H1 (cell line): ENCODE measurements around the gene EOLA1. TPM values are rescaled to one million over a fixed set of nuclear protein-coding genes. Genes with fewer than 3 reads are reported as not detected.
A peak's percentile ranks its signal among the peaks of the same experiment; 100 is the strongest.

ENCODE experiments used
- CTCF ChIA-PET: fragments of 300-600 bp; sonication (Branson Sonifier 250); formaldehyde crosslinking; loops from one replicate; lab custom pipeline; 2021; ENCODE audit not compliant: partially characterized antibody; lab: Charles Lee
- POLR2A ChIA-PET: fragments of 300-600 bp; sonication (Branson Sonifier 250); formaldehyde crosslinking; loops from one replicate; lab custom pipeline; 2021; ENCODE audit warnings: inconsistent platforms; ENCODE audit not compliant: partially characterized antibody; lab: Charles Lee
- DNase-seq, 2 experiments: peaks; one replicate each; pipeline versions ENCODE4 v3.0.0 to v3.0.0-alpha.2; 2010 to 2022; ENCODE audit warnings: low spot score in 2 of 2, low read depth in 1 of 2, mixed read lengths in 1 of 2
- FAIRE-seq: peaks from 2 replicates; lab custom pipeline; 2011; peaks lifted over from hg19 to GRCh38; lab: Jason Lieb, UNC
- H2AFZ ChIP-seq: 2 replicates; pipeline ENCODE4 v1.8.1; 2012; ENCODE audit warnings: low read length, inconsistent platforms
- H2AK5ac ChIP-seq: 2 replicates; pipeline ENCODE4 v1.6.1; 2013; ENCODE audit warnings: low read depth, low read length
- H2BK120ac ChIP-seq: replicated peaks from 2 replicates; pipeline ENCODE3; 2013; ENCODE audit warnings: low read depth, low read length, inconsistent platforms
- H2BK12ac ChIP-seq: 2 replicates; pipeline ENCODE4 v1.6.1; 2013; ENCODE audit warnings: low read depth, low read length
- H2BK15ac ChIP-seq: 2 replicates; pipeline ENCODE4 v1.6.1; 2013; ENCODE audit warnings: low read length
- H2BK20ac ChIP-seq: 2 replicates; pipeline ENCODE4 v1.6.1; 2013; ENCODE audit warnings: low read length
- H2BK5ac ChIP-seq: 2 replicates; pipeline ENCODE4 v1.6.1; 2013; ENCODE audit warnings: low read depth, low read length
- H3K14ac ChIP-seq: 2 replicates; pipeline ENCODE4 v1.6.1; 2013; ENCODE audit warnings: inconsistent platforms; ENCODE audit not compliant: insufficient read length
- H3K18ac ChIP-seq: 2 replicates; pipeline ENCODE4 v1.6.1; 2013; ENCODE audit warnings: low read length; ENCODE audit errors: extremely low read depth
- H3K23ac ChIP-seq: 2 replicates; pipeline ENCODE4 v1.6.1; 2013; ENCODE audit warnings: inconsistent platforms; ENCODE audit not compliant: insufficient read length
- H3K23me2 ChIP-seq: 2 replicates; pipeline ENCODE4 v1.6.1; 2013; ENCODE audit warnings: low read depth, low read length
- H3K27ac ChIP-seq: 2 replicates; pipeline ENCODE4 v1.6.1; 2011; ENCODE audit warnings: low read depth, low read length, inconsistent platforms
- H3K27me3 ChIP-seq, 4 experiments: replicated peaks in 1 of 4; 1 replicate in 1 of 4; 2 replicates in 3 of 4; pipeline versions ENCODE4 v1.6.1 to v1.8.1; 2011 to 2013; ENCODE audit warnings: low read length in 3 of 4, mild to moderate bottlenecking in 3 of 4, inconsistent platforms in 2 of 4, mixed read lengths in 2 of 4, moderate library complexity in 1 of 4; ENCODE audit not compliant: control insufficient read depth in 3 of 4, insufficient read depth in 3 of 4; ENCODE audit errors: extremely low read depth in 1 of 4
- H3K36me3 ChIP-seq, 4 experiments: 2 replicates each; pipeline versions ENCODE4 v1.6.1 to v1.8.1; 2011 to 2013; ENCODE audit warnings: mild to moderate bottlenecking in 4 of 4, low read length in 3 of 4, moderate library complexity in 2 of 4, control low read depth in 1 of 4, inconsistent platforms in 1 of 4; ENCODE audit not compliant: insufficient read depth in 4 of 4, control insufficient read depth in 2 of 4
- H3K4ac ChIP-seq: replicated peaks from 2 replicates; pipeline ENCODE3; 2013; ENCODE audit warnings: low read length, low read depth, mixed read lengths, inconsistent platforms; ENCODE audit not compliant: insufficient read length
- H3K4me1 ChIP-seq, 4 experiments: replicated peaks in 1 of 4; 1 replicate in 1 of 4; 2 replicates in 3 of 4; pipeline versions ENCODE4 v1.6.1 to v1.8.1; 2011 to 2013; ENCODE audit warnings: low read length in 3 of 4, inconsistent platforms in 2 of 4, mixed read lengths in 1 of 4; ENCODE audit not compliant: insufficient read depth in 4 of 4, control insufficient read depth in 3 of 4
- H3K4me2 ChIP-seq, 2 experiments: 2 replicates each; pipeline versions ENCODE4 v1.6.1 to v1.8.1; 2011 to 2013; ENCODE audit warnings: low read depth in 2 of 2, low read length in 2 of 2, control low read depth in 1 of 2, inconsistent platforms in 1 of 2, mild to moderate bottlenecking in 1 of 2; ENCODE audit not compliant: insufficient read depth in 1 of 2
- H3K4me3 ChIP-seq, 4 experiments: fragments of 200-600, 300-600 bp in 1 of 4; sonication (generic), shearing (Covaris generic), sonication (Bioruptor Twin) in 1 of 4; 2 replicates each; pipeline versions ENCODE4 v1.5.1 to v1.8.1; 2011 to 2016; ENCODE audit warnings: low read length in 4 of 4, low read depth in 3 of 4, control low read depth in 2 of 4, inconsistent platforms in 2 of 4, mild to moderate bottlenecking in 2 of 4, mixed read lengths in 1 of 4, moderate library complexity in 1 of 4; ENCODE audit not compliant: insufficient read depth in 2 of 4; ENCODE audit errors: extremely low read depth in 1 of 4
- H3K56ac ChIP-seq: replicated peaks from 2 replicates; pipeline ENCODE3; 2013; ENCODE audit warnings: low read depth, mild to moderate bottlenecking, mixed read lengths, low read length, inconsistent platforms; ENCODE audit not compliant: insufficient read length
- H3K79me1 ChIP-seq: 2 replicates; pipeline ENCODE4 v1.6.1; 2013; ENCODE audit warnings: low read depth, low read length, control low read depth
- H3K79me2 ChIP-seq, 2 experiments: 2 replicates each; pipeline versions ENCODE4 v1.6.1 to v1.8.1; 2012 to 2013; ENCODE audit warnings: low read length in 2 of 2, mild to moderate bottlenecking in 2 of 2, inconsistent platforms in 1 of 2; ENCODE audit not compliant: insufficient read depth in 2 of 2, control insufficient read depth in 1 of 2
- H3K9ac ChIP-seq, 4 experiments: replicated peaks in 1 of 4; 1 replicate in 1 of 4; 2 replicates in 3 of 4; pipeline versions ENCODE4 v1.6.1 to v1.8.1; 2011 to 2013; ENCODE audit warnings: low read depth in 3 of 4, low read length in 3 of 4, control low read depth in 2 of 4, mild to moderate bottlenecking in 2 of 4, moderate library complexity in 2 of 4, inconsistent platforms in 1 of 4; ENCODE audit errors: extremely low read depth in 1 of 4
- H3K9me3 ChIP-seq, 2 experiments: 2 replicates each; pipeline versions ENCODE4 v1.6.1 to v1.8.1; 2012 to 2013; ENCODE audit warnings: mild to moderate bottlenecking in 2 of 2, moderate library complexity in 2 of 2, control low read depth in 1 of 2, inconsistent platforms in 1 of 2, low read depth in 1 of 2, low read length in 1 of 2, mixed read lengths in 1 of 2; ENCODE audit not compliant: insufficient read depth in 2 of 2
- H4K20me1 ChIP-seq, 2 experiments: replicated peaks in 1 of 2; 2 replicates each; pipeline versions ENCODE3 to v1.8.1; 2011 to 2013; ENCODE audit warnings: inconsistent platforms in 2 of 2, low read length in 2 of 2, mild to moderate bottlenecking in 1 of 2; ENCODE audit not compliant: insufficient read depth in 2 of 2, control insufficient read depth in 1 of 2
- H4K5ac ChIP-seq: 2 replicates; pipeline ENCODE4 v1.6.1; 2013; ENCODE audit warnings: low read length, low read depth, mixed read lengths, inconsistent platforms; ENCODE audit not compliant: insufficient read length
- H4K8ac ChIP-seq: 2 replicates; pipeline ENCODE4 v1.8.0; 2013; ENCODE audit warnings: mild to moderate bottlenecking, moderate library complexity, low read length, inconsistent platforms; ENCODE audit not compliant: insufficient read depth; ENCODE audit errors: extremely low read depth
- H4K91ac ChIP-seq: replicated peaks from 2 replicates; pipeline ENCODE3; 2013; ENCODE audit warnings: low read length, mixed read lengths, inconsistent platforms; ENCODE audit not compliant: insufficient read length
- ASH2L ChIP-seq: fragments of 200-600, 300-600 bp; sonication (generic); IDR thresholded peaks from one replicate; pipeline ENCODE4 v1.7.1; 2017; ENCODE audit warnings: low read length
- RAD21 ChIP-seq, 2 experiments: IDR thresholded peaks in 1 of 2; conservative IDR thresholded peaks in 1 of 2; 2 replicates each; pipeline ENCODE4 v1.6.1; 2011; ENCODE audit warnings: low read depth in 2 of 2, low read length in 2 of 2, improper control_type of control experiment in 1 of 2, inconsistent platforms in 1 of 2, mild to moderate bottlenecking in 1 of 2, moderate library complexity in 1 of 2
- RBBP5 ChIP-seq: IDR thresholded peaks from 2 replicates; pipeline ENCODE4 v1.7.1; 2012; ENCODE audit warnings: low read depth, mild to moderate bottlenecking, inconsistent platforms, low read length, moderate library complexity, borderline replicate concordance
- WGBS, 2 experiments: shearing (Covaris generic) in 1 of 2; methylation state at CpG; one replicate each; pipeline versions ENCODE4 v1.1.6 to v1.1.7; 2013 to 2015; ENCODE audit warnings: low lambda C conversion rate in 2 of 2, mixed read lengths in 2 of 2, inconsistent platforms in 1 of 2, low coverage in 1 of 2, missing lambda C conversion rate in 1 of 2; ENCODE audit not compliant: insufficient replicate concordance in 2 of 2, insufficient coverage in 1 of 2, insufficient read length in 1 of 2; ENCODE audit errors: extremely low coverage in 1 of 2, missing lambda C conversion rate in 1 of 2; 5-methylcytosine and 5-hydroxymethylcytosine counted together
- polyA plus RNA-seq, 7 experiments: library from polyadenylated mRNA; depleted of rRNA in 3 of 7; stranded (reverse) in 5 of 7; unstranded in 2 of 7; fragments of >200 nt in 5 of 7; fragments of 200-250 nt in 2 of 7; gene quantifications; 1 replicate in 5 of 7; 2 replicates in 1 of 7; 4 replicates in 1 of 7; pipeline versions ENCODE4 v1.2.1 to v1.2.3, GENCODE V29; 2011 to 2013; ENCODE audit warnings: missing spikeins in 2 of 7, mixed read lengths in 2 of 7
- total RNA-seq: library from RNA; stranded (reverse); fragmentation: NEBNext Ultra II Directional; extraction: Animal tissue kit (Norgen Biotek cat#: 25700); gene quantifications from 2 replicates; pipeline ENCODE4 v1.2.1, GENCODE V29; 2021
- TF ChIP-seq, protein P1 (sequence below): IDR thresholded peaks from 2 replicates; pipeline ENCODE4 v1.6.1; 2012; ENCODE audit warnings: inconsistent platforms
- TF ChIP-seq, protein P2 (sequence below), 3 experiments: IDR thresholded peaks; 1 replicate in 2 of 3; 2 replicates in 1 of 3; pipeline versions ENCODE4 v1.5.1 to v1.6.1; 2011; ENCODE audit warnings: low read length in 3 of 3, mild to moderate bottlenecking in 3 of 3, inconsistent platforms in 2 of 3, low read depth in 1 of 3, moderate library complexity in 1 of 3; ENCODE audit not compliant: insufficient read depth in 1 of 3; ENCODE audit errors: control extremely low read depth in 1 of 3

Gene EOLA1
- total and polyA plus RNA-seq, 2 of the 8 experiments (the other 6 are each of a cell fraction or from before 2014, with no cell fraction given) = 5.4 to 7.6 TPM

DNA sequence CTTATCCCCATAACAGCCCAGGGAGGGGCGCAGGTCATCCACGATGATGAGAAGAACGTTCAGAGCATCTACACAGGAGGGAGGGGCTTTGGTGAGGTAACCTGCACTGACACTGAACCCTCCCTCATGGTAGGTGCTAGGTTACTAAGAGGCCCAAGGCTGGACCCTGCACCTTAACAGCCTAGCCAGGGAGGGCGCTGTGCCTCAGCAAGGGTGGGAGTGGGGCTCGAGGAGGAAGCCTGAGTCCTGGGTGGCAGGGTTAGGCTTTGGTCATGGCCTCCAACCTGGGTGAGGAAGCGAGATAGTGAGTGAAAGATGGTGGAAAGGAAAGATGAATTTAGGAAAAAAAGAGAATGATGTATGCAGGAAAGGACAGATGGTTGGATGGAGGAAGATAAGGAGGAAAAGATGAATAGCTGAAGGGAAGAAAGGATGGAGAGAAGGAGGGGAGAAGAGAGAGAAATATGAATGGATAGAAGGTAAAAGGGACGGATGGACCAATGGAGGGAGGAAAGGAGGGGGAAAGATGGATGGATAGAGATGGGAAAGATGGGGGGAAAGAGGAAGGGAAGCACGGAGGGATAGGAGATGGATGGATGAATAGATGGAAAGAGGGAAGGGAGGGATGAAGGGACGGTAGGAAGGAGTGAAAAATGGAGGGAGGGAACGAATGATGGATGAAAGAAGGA is 36.4 kb upstream of the EOLA1 start:
- 0 out of 2 replicates have a peak overlapping the region, but pooled peaks have one; percentile 27 for H2BK12ac ChIP-seq
- ChIA-PET CTCF (interaction anchor here (0.6 to 1.3 kb wide), 6 partner anchors 11 to 1070 kb away, joined by 3 to 4 read pairs (median 3); no protein-coding TSS in a partner anchor), POLR2A (interaction anchor here (0.8 to 1.3 kb wide), 2 partner anchors 13 to 35 kb away, joined by 3 read pairs; no protein-coding TSS in a partner anchor)
- H3K27ac ChIP-seq = no peak overlapping the region
- H2BK120ac ChIP-seq = no peak overlapping the region
- H2AK5ac ChIP-seq = no peak overlapping the region
- H3K9me3 ChIP-seq = no peaks in the 10 kb centered on the region
- peak overlapping the region; percentile 67 to 70 for H3K4me2 ChIP-seq
- DNase-seq (peak in 1 of 2 experiments; percentile 49), FAIRE-seq (no peak)
- no peak overlapping the region for H3K4ac ChIP-seq
- peak overlapping the region in 2 of 4 experiments; percentile 13 to 77; a peak in 5 of 7 replicates for H3K9ac ChIP-seq
- peaks cover 0 to 3% (median 0%) of the 10 kb centered on the region in 4 experiments; a peak in 1 of 7 replicates for H3K4me1 ChIP-seq
- no peak overlapping the region for H3K56ac ChIP-seq
- H3K18ac ChIP-seq = no peak overlapping the region
- H2BK5ac ChIP-seq = no peak overlapping the region
- peak overlapping the region; percentile 59; the same call in 1 of the 2 replicates for H2AFZ ChIP-seq
- no peak overlapping the region for H2BK15ac ChIP-seq
- WGBS, 2 experiments = 44 to 97% methylated on average over 5 to 9 of the region's 10 CpGs
- peak overlapping the region in 3 of 4 experiments; percentile 40 to 61 (median 53); a peak in 6 of 8 replicates for H3K4me3 ChIP-seq
- H3K79me1 ChIP-seq = no peaks in the 10 kb centered on the region
- peaks cover 6% of the 10 kb centered on the region; the same call in 1 of the 2 replicates for H3K23me2 ChIP-seq
- H3K14ac ChIP-seq = no peak overlapping the region
- H4K8ac ChIP-seq = no peak overlapping the region
- no peaks in the 10 kb centered on the region for H4K20me1 ChIP-seq
- no peaks in the 10 kb centered on the region for H3K79me2 ChIP-seq
- H3K23ac ChIP-seq = no peak overlapping the region
- no peak overlapping the region for H4K91ac ChIP-seq
- H3K36me3 ChIP-seq = peaks cover 0 to 4% (median 0%) of the 10 kb centered on the region in 4 experiments; a peak in 4 of 8 replicates
- no peak overlapping the region for H4K5ac ChIP-seq
- TF ChIP-seq RBBP5 (no peak), RAD21 (IDR thresholded peaks at IDR 0.05 in 1 of 2, conservative IDR thresholded peaks at IDR 0.05 in 1 of 2; ENCODE audit: low read depth in 2 of 2, low read length in 2 of 2) (peak; percentile 1 to 14; a peak in 1 of 4 replicates), ASH2L (no peak)
- TF ChIP-seq, protein P1, sequence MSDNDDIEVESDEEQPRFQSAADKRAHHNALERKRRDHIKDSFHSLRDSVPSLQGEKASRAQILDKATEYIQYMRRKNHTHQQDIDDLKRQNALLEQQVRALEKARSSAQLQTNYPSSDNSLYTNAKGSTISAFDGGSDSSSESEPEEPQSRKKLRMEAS = peak; percentile 42; the same call in 1 of the 2 replicates
- TF ChIP-seq, protein P2, sequence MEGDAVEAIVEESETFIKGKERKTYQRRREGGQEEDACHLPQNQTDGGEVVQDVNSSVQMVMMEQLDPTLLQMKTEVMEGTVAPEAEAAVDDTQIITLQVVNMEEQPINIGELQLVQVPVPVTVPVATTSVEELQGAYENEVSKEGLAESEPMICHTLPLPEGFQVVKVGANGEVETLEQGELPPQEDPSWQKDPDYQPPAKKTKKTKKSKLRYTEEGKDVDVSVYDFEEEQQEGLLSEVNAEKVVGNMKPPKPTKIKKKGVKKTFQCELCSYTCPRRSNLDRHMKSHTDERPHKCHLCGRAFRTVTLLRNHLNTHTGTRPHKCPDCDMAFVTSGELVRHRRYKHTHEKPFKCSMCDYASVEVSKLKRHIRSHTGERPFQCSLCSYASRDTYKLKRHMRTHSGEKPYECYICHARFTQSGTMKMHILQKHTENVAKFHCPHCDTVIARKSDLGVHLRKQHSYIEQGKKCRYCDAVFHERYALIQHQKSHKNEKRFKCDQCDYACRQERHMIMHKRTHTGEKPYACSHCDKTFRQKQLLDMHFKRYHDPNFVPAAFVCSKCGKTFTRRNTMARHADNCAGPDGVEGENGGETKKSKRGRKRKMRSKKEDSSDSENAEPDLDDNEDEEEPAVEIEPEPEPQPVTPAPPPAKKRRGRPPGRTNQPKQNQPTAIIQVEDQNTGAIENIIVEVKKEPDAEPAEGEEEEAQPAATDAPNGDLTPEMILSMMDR (IDR thresholded peaks at IDR 0.05; ENCODE audit: control extremely low read depth in 1 of 3, insufficient read depth in 1 of 3, low read depth in 1 of 3, low read length in 3 of 3) = peak; percentile 39 to 76 (median 65); a peak in 3 of 4 replicates
- no peak overlapping the region for H2BK20ac ChIP-seq
- peaks cover 0 to 3% (median 0%) of the 10 kb centered on the region in 4 experiments; a peak in 2 of 7 replicates for H3K27me3 ChIP-seq
